GM11168 (cell line): ENCODE measurements around the gene BABAM2.

Experiments used
- in situ Hi-C: fragments of 300-500 bp; cut with MboI; formaldehyde crosslinking; loops from one replicate; pipeline ENCODE4 v1.12.0; 2022; ENCODE audit warnings: low sequenced_read_pairs; ENCODE audit not compliant: unreplicated experiment

Gene BABAM2

GRCh38 chr2:28053597-28053996, 163.1 kb downstream of the BABAM2 start:
- in situ Hi-C loops, result no loop called here

GRCh38 chr2:28054916-28055315, 164.4 kb downstream of the BABAM2 start:
- in situ Hi-C loops, result no loop called here

- in situ Hi-C loops, result no loop called here
Observed at GRCh38 chr2:28055325-28055970, 164.9 kb downstream of the BABAM2 start.

- in situ Hi-C loops, result no loop called here
Observed at GRCh38 chr2:28058791-28059190, 168.3 kb downstream of the BABAM2 start.

- in situ Hi-C loops, result no loop called here
Observed at GRCh38 chr2:28062867-28063266, 172.3 kb downstream of the BABAM2 start.

GRCh38 chr2:28063492-28063962, 173.0 kb downstream of the BABAM2 start:
- in situ Hi-C loops, result no loop called here

- in situ Hi-C loops, result no loop called here
Observed at GRCh38 chr2:28067602-28068001, 177.1 kb downstream of the BABAM2 start.

GRCh38 chr2:28068088-28068487, 177.6 kb downstream of the BABAM2 start:
- in situ Hi-C loops, result no loop called here

- in situ Hi-C loops, result no loop called here
Observed at GRCh38 chr2:28068527-28068926, 178.0 kb downstream of the BABAM2 start.

- in situ Hi-C loops, result no loop called here
Observed at GRCh38 chr2:28071221-28071620, 180.7 kb downstream of the BABAM2 start.

- in situ Hi-C loops, result no loop called here
Observed at GRCh38 chr2:28074137-28074536, 183.6 kb downstream of the BABAM2 start.

- in situ Hi-C loops, result no loop called here
Observed at GRCh38 chr2:28080911-28081310, 190.4 kb downstream of the BABAM2 start.

- in situ Hi-C loops, result no loop called here
Observed at GRCh38 chr2:28082131-28082530, 191.6 kb downstream of the BABAM2 start.

- in situ Hi-C loops, result no loop called here
Observed at GRCh38 chr2:28083476-28083875, 192.9 kb downstream of the BABAM2 start.

GRCh38 chr2:28084564-28084963, 194.0 kb downstream of the BABAM2 start:
- in situ Hi-C loops, result no loop called here

GRCh38 chr2:28085201-28085600, 194.7 kb downstream of the BABAM2 start:
- in situ Hi-C loops, result no loop called here

- in situ Hi-C loops, result no loop called here
Observed at GRCh38 chr2:28086611-28087010, 196.1 kb downstream of the BABAM2 start.

GRCh38 chr2:28088970-28089369, 198.4 kb downstream of the BABAM2 start:
- in situ Hi-C loops, result no loop called here

GRCh38 chr2:28089486-28089885, 199.0 kb downstream of the BABAM2 start:
- in situ Hi-C loops, result no loop called here

GRCh38 chr2:28093308-28093707, 202.8 kb downstream of the BABAM2 start:
- in situ Hi-C loops, result no loop called here

- in situ Hi-C loops, result no loop called here
Observed at GRCh38 chr2:28093768-28094167, 203.2 kb downstream of the BABAM2 start.

GRCh38 chr2:28094739-28095138, 204.2 kb downstream of the BABAM2 start:
- in situ Hi-C loops, result no loop called here
